ENCODE measurements around the gene DNAI7. TPM values are rescaled to one million over a fixed set of nuclear protein-coding genes. Genes with fewer than 3 reads are reported as not detected.

Gene DNAI7
- total RNA-seq, 1 experiment from 2014 or later = 0.52 TPM

DNA sequence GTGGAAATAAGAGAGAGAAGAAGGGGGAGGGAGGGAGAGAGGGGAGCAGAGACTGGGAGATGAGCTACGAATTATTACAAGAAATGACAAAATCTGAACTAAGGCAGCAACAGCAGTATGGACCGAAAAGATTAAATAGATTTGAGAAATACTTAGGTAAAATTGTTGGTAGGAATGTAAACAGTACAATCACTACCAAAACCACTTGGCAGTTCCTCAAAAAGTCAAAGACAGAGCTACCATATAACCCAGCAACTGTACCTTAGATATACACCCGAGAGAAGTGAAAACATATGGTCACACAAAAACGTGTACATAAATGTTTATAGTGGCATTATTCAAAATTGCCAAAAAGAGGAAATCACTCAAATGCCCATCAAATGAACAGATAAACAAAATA lies 41.7 kb upstream of the DNAI7 start:
- TF ChIP-seq ZNF274 (IDR thresholded peaks at IDR 0.05; ENCODE audit: low read depth, low read length) (no peak), CBX3 (IDR thresholded peaks at IDR 0.05; ENCODE audit: low read depth) (no peak), EGR1 (IDR thresholded peaks at IDR 0.05; ENCODE audit: low read depth) (no peak), EZH2 (IDR thresholded peaks at IDR 0.05) (no peak), POLR2AphosphoS5 (IDR thresholded peaks at IDR 0.05; ENCODE audit: low read depth, low read length) (no peak)
- Histone ChIP-seq H2AFZ (ENCODE audit: low read depth, low read length, poor library complexity, severe bottlenecking) (no peak overlapping the region), H3K9ac (ENCODE audit: low read length) (no peak overlapping the region), H3K27ac (ENCODE audit: low read depth, low read length) (no peak overlapping the region), H3K9me2 (ENCODE audit: insufficient read depth) (no peaks in the 10 kb centered on the region), H3K79me2 (ENCODE audit: insufficient read depth, low read length) (peaks cover 49% of the 10 kb centered on the region), H3K36me3 (ENCODE audit: control insufficient read depth in 1 of 2, insufficient read depth in 2 of 2, low read length in 2 of 2) (0 out of 4 replicates have a peak, but pooled peaks cover 0 to 4% of the 10 kb centered on the region in 2 experiments), H3K4me2 (ENCODE audit: low read length) (no peak overlapping the region), H4K20me1 (ENCODE audit: insufficient read depth) (no peaks in the 10 kb centered on the region; the same call in 1 of the 2 replicates), H3K4me3 (replicated peaks in 1 of 2; ENCODE audit: low read depth in 1 of 2, low read length in 2 of 2) (no peak overlapping the region), H3K27me3 (ENCODE audit: insufficient read depth, low read length) (no peaks in the 10 kb centered on the region), H3K4me1 (ENCODE audit: control insufficient read depth in 1 of 2, insufficient read depth in 2 of 2, low read length in 2 of 2) (no peaks in the 10 kb centered on the region), H3K9me3 (ENCODE audit: control insufficient read depth in 1 of 2, insufficient read depth in 1 of 2, low read depth in 1 of 2, low read length in 2 of 2) (no peaks in the 10 kb centered on the region)
- DNase-seq (ENCODE audit: low read depth, low spot score) (no peak), ATAC-seq (no peak)
- CTCF ChIA-PET = no interaction called here
- RAD21 ChIA-PET (ENCODE audit: low non-redundant PET in 1 of 2, low total read pairs in 2 of 2, uncharacterized antibody in 2 of 2, unreplicated experiment in 2 of 2) = no interaction called here
- POLR2A ChIA-PET = no interaction called here
- no TSS peak for BruUV-seq (replicated peaks)
- intact Hi-C loops (cut with micrococcal nuclease) = no loop called here

- intact Hi-C loops (cut with micrococcal nuclease) = no loop called here
- Histone ChIP-seq H3K4me3 (replicated peaks in 1 of 2; ENCODE audit: low read depth in 1 of 2, low read length in 2 of 2) (no peak overlapping the region), H3K27ac (ENCODE audit: low read depth, low read length) (no peak overlapping the region), H3K4me2 (ENCODE audit: low read length) (no peak overlapping the region), H3K4me1 (ENCODE audit: control insufficient read depth in 1 of 2, insufficient read depth in 2 of 2, low read length in 2 of 2) (peaks cover 0 to 4% of the 10 kb centered on the region in 2 experiments; a peak in 1 of 4 replicates), H3K9ac (ENCODE audit: low read length) (no peak overlapping the region), H3K79me2 (ENCODE audit: insufficient read depth, low read length) (peaks cover 49% of the 10 kb centered on the region), H3K9me2 (ENCODE audit: insufficient read depth) (no peaks in the 10 kb centered on the region), H3K27me3 (ENCODE audit: insufficient read depth, low read length) (no peaks in the 10 kb centered on the region), H2AFZ (ENCODE audit: low read depth, low read length, poor library complexity, severe bottlenecking) (no peak overlapping the region), H3K9me3 (ENCODE audit: control insufficient read depth in 1 of 2, insufficient read depth in 1 of 2, low read depth in 1 of 2, low read length in 2 of 2) (no peaks in the 10 kb centered on the region), H4K20me1 (ENCODE audit: insufficient read depth) (no peaks in the 10 kb centered on the region; the same call in 1 of the 2 replicates), H3K36me3 (ENCODE audit: control insufficient read depth in 1 of 2, insufficient read depth in 2 of 2, low read length in 2 of 2) (0 out of 4 replicates have a peak, but pooled peaks cover 0 to 4% of the 10 kb centered on the region in 2 experiments)
- ChIA-PET RAD21 (ENCODE audit: low non-redundant PET in 1 of 2, low total read pairs in 2 of 2, uncharacterized antibody in 2 of 2, unreplicated experiment in 2 of 2) (no interaction called here), POLR2A (no interaction called here), CTCF (no interaction called here)
- BruUV-seq (replicated peaks) = no TSS peak
- TF ChIP-seq, protein P1, sequence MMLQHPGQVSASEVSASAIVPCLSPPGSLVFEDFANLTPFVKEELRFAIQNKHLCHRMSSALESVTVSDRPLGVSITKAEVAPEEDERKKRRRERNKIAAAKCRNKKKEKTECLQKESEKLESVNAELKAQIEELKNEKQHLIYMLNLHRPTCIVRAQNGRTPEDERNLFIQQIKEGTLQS (IDR thresholded peaks at IDR 0.05) = no peak
- TF ChIP-seq EZH2phosphoT487 (IDR thresholded peaks at IDR 0.05; ENCODE audit: borderline replicate concordance) (no peak), TCF7L2 (IDR thresholded peaks at IDR 0.05; ENCODE audit: borderline replicate concordance, extremely low read depth, insufficient read depth, insufficient read length) (no peak), CTCF (IDR thresholded peaks at IDR 0.05 in 2 of 3, conservative IDR thresholded peaks at IDR 0.05 in 1 of 3; ENCODE audit: borderline replicate concordance in 1 of 3, insufficient read depth in 1 of 3, low read depth in 2 of 3, low read length in 2 of 3) (no peak), JUND (IDR thresholded peaks at IDR 0.05) (no peak), POLR2A (IDR thresholded peaks at IDR 0.05; ENCODE audit: borderline replicate concordance, extremely low read depth, insufficient read depth, insufficient read length) (no peak)
- TF ChIP-seq, protein P2, sequence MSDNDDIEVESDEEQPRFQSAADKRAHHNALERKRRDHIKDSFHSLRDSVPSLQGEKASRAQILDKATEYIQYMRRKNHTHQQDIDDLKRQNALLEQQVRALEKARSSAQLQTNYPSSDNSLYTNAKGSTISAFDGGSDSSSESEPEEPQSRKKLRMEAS (IDR thresholded peaks at IDR 0.05) = no peak
- TF ChIP-seq, protein P3, sequence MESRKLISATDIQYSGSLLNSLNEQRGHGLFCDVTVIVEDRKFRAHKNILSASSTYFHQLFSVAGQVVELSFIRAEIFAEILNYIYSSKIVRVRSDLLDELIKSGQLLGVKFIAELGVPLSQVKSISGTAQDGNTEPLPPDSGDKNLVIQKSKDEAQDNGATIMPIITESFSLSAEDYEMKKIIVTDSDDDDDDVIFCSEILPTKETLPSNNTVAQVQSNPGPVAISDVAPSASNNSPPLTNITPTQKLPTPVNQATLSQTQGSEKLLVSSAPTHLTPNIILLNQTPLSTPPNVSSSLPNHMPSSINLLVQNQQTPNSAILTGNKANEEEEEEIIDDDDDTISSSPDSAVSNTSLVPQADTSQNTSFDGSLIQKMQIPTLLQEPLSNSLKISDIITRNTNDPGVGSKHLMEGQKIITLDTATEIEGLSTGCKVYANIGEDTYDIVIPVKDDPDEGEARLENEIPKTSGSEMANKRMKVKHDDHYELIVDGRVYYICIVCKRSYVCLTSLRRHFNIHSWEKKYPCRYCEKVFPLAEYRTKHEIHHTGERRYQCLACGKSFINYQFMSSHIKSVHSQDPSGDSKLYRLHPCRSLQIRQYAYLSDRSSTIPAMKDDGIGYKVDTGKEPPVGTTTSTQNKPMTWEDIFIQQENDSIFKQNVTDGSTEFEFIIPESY (IDR thresholded peaks at IDR 0.05; ENCODE audit: extremely low read depth, insufficient replicate concordance, low read length) = no peak
- ATAC-seq (no peak), DNase-seq (ENCODE audit: low read depth, low spot score) (no peak)
Measured at GRCh38 chr12:25236190-25236589, 41.2 kb upstream of the DNAI7 start.

Data from HCT116 (cell line).